SH-SY5Y (cell line): ENCODE results near the gene HMCES.
A peak's percentile ranks its signal among the peaks of the same experiment; 100 is the strongest.

Experiments used
- GATA2 ChIP-seq: IDR thresholded peaks from 2 replicates; pipeline ENCODE4 v1.6.1; 2011; ENCODE audit warnings: mild to moderate bottlenecking, low read depth, low read length
- GATA3 ChIP-seq: IDR thresholded peaks from 2 replicates; pipeline ENCODE4 v1.6.1; 2011; ENCODE audit warnings: low read depth, mild to moderate bottlenecking, low read length, moderate library complexity

- TF ChIP-seq GATA3 (no peak), GATA2 (peak; percentile 49)
Measured at GRCh38 chr3:129344540-129345220, 66.0 kb downstream of the HMCES start.
